Stimulated activated CD4-positive, alpha-beta T cell treated with anti-CD3 and anti-CD28 coated beads, Interleukin-12 subunit alpha, Interleukin-12 subunit beta, amount 100 ng/mL, for 4 hours (primary cell): ENCODE results near the gene OTC.

Experiments
- DNase-seq: peaks from one replicate; pipeline ENCODE4 v3.0.0-alpha.2; 2020

Gene OTC

GRCh38 chrX:38357747-38358673 is 5.6 kb downstream of the OTC start:
- DNase-seq: no peak

- DNase-seq: no peak
These were observed 10.6 kb downstream of the OTC start for GRCh38 chrX:38363046-38363445.

GRCh38 chrX:38365954-38366353 is 13.6 kb downstream of the OTC start:
- DNase-seq: no peak

GRCh38 chrX:38368774-38369173 is 16.4 kb downstream of the OTC start:
- no peak for DNase-seq

GRCh38 chrX:38371641-38372040 is 19.2 kb downstream of the OTC start:
- DNase-seq: no peak

GRCh38 chrX:38374431-38374830 is 22.0 kb downstream of the OTC start:
- DNase-seq: no peak

- no peak for DNase-seq
These were observed 23.5 kb downstream of the OTC start for GRCh38 chrX:38375891-38376290.

GRCh38 chrX:38376747-38377146 is 24.3 kb downstream of the OTC start:
- DNase-seq: no peak

GRCh38 chrX:38379088-38379487 is 26.7 kb downstream of the OTC start:
- DNase-seq: no peak

- DNase-seq: no peak
These were observed 30.3 kb downstream of the OTC start for GRCh38 chrX:38382663-38383062.

- DNase-seq: no peak
These were observed 48.0 kb downstream of the OTC start for GRCh38 chrX:38400389-38400910.

GRCh38 chrX:38402118-38402517 is 49.7 kb downstream of the OTC start:
- no peak for DNase-seq

GRCh38 chrX:38403834-38404233 is 51.4 kb downstream of the OTC start:
- no peak for DNase-seq

- no peak for DNase-seq
These were observed 54.7 kb downstream of the OTC start for GRCh38 chrX:38407126-38407525.

- DNase-seq: no peak
These were observed 56.9 kb downstream of the OTC start for GRCh38 chrX:38409289-38409688.

GRCh38 chrX:38426785-38427184 is 74.4 kb downstream of the OTC start:
- DNase-seq: no peak

GRCh38 chrX:38431525-38431924 is 79.1 kb downstream of the OTC start:
- no peak for DNase-seq

- no peak for DNase-seq
These were observed 82.7 kb downstream of the OTC start for GRCh38 chrX:38435130-38435529.

- no peak for DNase-seq
These were observed 84.7 kb downstream of the OTC start for GRCh38 chrX:38437093-38437492.

- DNase-seq: no peak
These were observed 85.9 kb downstream of the OTC start for GRCh38 chrX:38438321-38438720.

GRCh38 chrX:38452603-38453002 is 100.2 kb downstream of the OTC start:
- no peak for DNase-seq

- DNase-seq: no peak
These were observed 105.7 kb downstream of the OTC start for GRCh38 chrX:38458071-38458470.

GRCh38 chrX:38462257-38462656 is 109.9 kb downstream of the OTC start:
- DNase-seq: no peak

- DNase-seq: no peak
These were observed 113.3 kb downstream of the OTC start for GRCh38 chrX:38465686-38466085.
